Measurements from ENCODE around the gene ICAM2.

Gene ICAM2

GRCh38 chr17:63973930-63974593 is 46.4 kb downstream of the ICAM2 start:
- DNase-seq = no peak

- no peak for DNase-seq
These were observed 47.2 kb downstream of the ICAM2 start for GRCh38 chr17:63973247-63973646.

GRCh38 chr17:63972796-63973195 is 47.6 kb downstream of the ICAM2 start, which contains the start of gene SCN4A:
Gene SCN4A, minus strand, starts transcription at chr17:63972918. Its CDS starts 77 bp downstream, at chr17:63972841.
- DNase-seq = no peak

- no peak for DNase-seq
These were observed 51.2 kb downstream of the ICAM2 start for GRCh38 chr17:63969278-63969677.

- DNase-seq = no peak
These were observed 52.5 kb downstream of the ICAM2 start for GRCh38 chr17:63967953-63968352.

- no peak for DNase-seq
These were observed 53.7 kb downstream of the ICAM2 start for GRCh38 chr17:63966646-63967264.

GRCh38 chr17:63963123-63963522 is 57.3 kb downstream of the ICAM2 start:
- no peak for DNase-seq

GRCh38 chr17:63962298-63962744 is 58.1 kb downstream of the ICAM2 start:
- no peak for DNase-seq

GRCh38 chr17:63961355-63962212 is 58.8 kb downstream of the ICAM2 start:
- no peak for DNase-seq

GRCh38 chr17:63960430-63960829 is 60.0 kb downstream of the ICAM2 start:
- DNase-seq = no peak

- DNase-seq = no peak
These were observed 60.4 kb downstream of the ICAM2 start for GRCh38 chr17:63960006-63960405.

- DNase-seq = no peak
These were observed 64.0 kb downstream of the ICAM2 start for GRCh38 chr17:63956296-63956920.

- DNase-seq = no peak
These were observed 64.6 kb downstream of the ICAM2 start for GRCh38 chr17:63955791-63956190.

- DNase-seq = no peak
These were observed 65.2 kb downstream of the ICAM2 start for GRCh38 chr17:63955232-63955631.

GRCh38 chr17:63954402-63955063 is 65.9 kb downstream of the ICAM2 start:
- DNase-seq = peak; percentile 31

Measured in activated effector memory CD4-positive, alpha-beta T cell treated with Interleukin-2 at 50 U/mL for 16 hours (primary cell).